HL-60 (cell line): ENCODE data around the gene NAP1L2.

ENCODE experiments used
- DNase-seq, 2 experiments: peaks; one replicate each; pipeline ENCODE4 v3.0.0-alpha.2; 2010 to 2020; ENCODE audit warnings: low read depth in 1 of 2, low spot score in 1 of 2
- H3K27ac ChIP-seq: fragments of 250-450 bp; sonication (Bioruptor Pico); replicated peaks from 2 replicates; pipeline ENCODE4 v1.5.1; 2020; ENCODE audit warnings: mild to moderate bottlenecking, moderate library complexity
- H3K27me3 ChIP-seq: fragments of 250-450 bp; sonication (Bioruptor Pico); 2 replicates; pipeline ENCODE4 v1.5.1; 2021; ENCODE audit warnings: mild to moderate bottlenecking, moderate library complexity; ENCODE audit not compliant: insufficient read depth, poor library complexity, severe bottlenecking
- H3K4me3 ChIP-seq: replicated peaks from 2 replicates; pipeline ENCODE4 v1.5.1; 2011; ENCODE audit warnings: mild to moderate bottlenecking, control low read depth, low read length; ENCODE audit not compliant: insufficient read depth
- GABPA ChIP-seq: IDR thresholded peaks from 2 replicates; pipeline ENCODE4 v1.6.1; 2012; ENCODE audit warnings: low read depth
- POLR2AphosphoS5 ChIP-seq: IDR thresholded peaks from 2 replicates; pipeline ENCODE4 v1.6.1; 2012; ENCODE audit warnings: low read depth
- SPI1 ChIP-seq: IDR thresholded peaks from 2 replicates; pipeline ENCODE4 v1.6.1; 2012; ENCODE audit warnings: low read depth, mild to moderate bottlenecking, borderline replicate concordance
- long read RNA-seq: library from polyadenylated mRNA; unstranded; transcript quantifications from one replicate; pipeline ENCODE4 v2.0.0, GENCODE V29; 2020
- TF ChIP-seq, protein P1 (sequence below): IDR thresholded peaks from 2 replicates; pipeline ENCODE4 v1.6.1; 2012; ENCODE audit warnings: low read depth; ENCODE audit not compliant: insufficient replicate concordance
- TF ChIP-seq, protein P2 (sequence below): IDR thresholded peaks from one replicate; pipeline ENCODE4 v1.5.1; 2011; ENCODE audit warnings: low read length, control low read depth, inconsistent platforms; ENCODE audit not compliant: insufficient read depth

The NAP1L2 gene, protein sequence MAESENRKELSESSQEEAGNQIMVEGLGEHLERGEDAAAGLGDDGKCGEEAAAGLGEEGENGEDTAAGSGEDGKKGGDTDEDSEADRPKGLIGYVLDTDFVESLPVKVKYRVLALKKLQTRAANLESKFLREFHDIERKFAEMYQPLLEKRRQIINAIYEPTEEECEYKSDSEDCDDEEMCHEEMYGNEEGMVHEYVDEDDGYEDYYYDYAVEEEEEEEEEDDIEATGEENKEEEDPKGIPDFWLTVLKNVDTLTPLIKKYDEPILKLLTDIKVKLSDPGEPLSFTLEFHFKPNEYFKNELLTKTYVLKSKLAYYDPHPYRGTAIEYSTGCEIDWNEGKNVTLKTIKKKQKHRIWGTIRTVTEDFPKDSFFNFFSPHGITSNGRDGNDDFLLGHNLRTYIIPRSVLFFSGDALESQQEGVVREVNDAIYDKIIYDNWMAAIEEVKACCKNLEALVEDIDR
- long read RNA-seq = 0 reads

DNA sequence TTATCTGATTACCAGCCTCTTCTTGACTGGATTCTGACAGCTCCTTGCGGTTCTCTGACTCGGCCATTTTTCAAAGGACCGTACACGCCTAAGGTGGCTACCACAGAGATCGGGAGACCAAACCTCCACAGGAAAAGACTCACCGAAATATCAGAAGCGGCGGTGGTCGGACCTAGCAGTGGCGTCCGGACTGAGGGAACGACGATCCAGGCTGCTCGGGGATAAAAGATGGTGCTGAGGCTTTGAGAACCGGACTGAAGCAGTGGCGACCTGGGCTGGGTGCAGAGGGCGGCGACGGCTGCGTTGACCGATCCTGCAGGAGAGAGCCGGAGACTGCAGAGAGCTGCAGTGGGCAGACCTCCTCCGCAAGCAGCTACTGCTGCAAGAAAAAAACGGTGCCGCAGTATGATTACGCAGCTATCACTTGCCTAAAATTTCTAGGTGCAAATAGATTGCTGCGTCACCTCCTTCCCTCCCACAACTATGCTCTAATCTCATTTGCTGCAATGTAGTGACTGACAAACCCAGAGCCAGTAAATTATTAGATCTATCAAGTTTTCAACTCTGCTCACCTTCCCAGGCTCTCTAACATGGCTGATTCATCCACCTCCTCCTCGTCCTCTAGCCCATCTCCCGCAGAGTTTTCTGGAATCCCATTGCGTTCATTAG lies at the start of gene NAP1L2:
TSS of gene NAP1L2 (minus strand) at position 426 of the 669 bp plus-strand sequence. CDS start at position 67, 359 bp downstream.
- peaks cover 3% of the 10 kb centered on the region for H3K27me3 ChIP-seq
- H3K27ac ChIP-seq = no peak within 1 kb of the TSS
- TF ChIP-seq, protein P1, sequence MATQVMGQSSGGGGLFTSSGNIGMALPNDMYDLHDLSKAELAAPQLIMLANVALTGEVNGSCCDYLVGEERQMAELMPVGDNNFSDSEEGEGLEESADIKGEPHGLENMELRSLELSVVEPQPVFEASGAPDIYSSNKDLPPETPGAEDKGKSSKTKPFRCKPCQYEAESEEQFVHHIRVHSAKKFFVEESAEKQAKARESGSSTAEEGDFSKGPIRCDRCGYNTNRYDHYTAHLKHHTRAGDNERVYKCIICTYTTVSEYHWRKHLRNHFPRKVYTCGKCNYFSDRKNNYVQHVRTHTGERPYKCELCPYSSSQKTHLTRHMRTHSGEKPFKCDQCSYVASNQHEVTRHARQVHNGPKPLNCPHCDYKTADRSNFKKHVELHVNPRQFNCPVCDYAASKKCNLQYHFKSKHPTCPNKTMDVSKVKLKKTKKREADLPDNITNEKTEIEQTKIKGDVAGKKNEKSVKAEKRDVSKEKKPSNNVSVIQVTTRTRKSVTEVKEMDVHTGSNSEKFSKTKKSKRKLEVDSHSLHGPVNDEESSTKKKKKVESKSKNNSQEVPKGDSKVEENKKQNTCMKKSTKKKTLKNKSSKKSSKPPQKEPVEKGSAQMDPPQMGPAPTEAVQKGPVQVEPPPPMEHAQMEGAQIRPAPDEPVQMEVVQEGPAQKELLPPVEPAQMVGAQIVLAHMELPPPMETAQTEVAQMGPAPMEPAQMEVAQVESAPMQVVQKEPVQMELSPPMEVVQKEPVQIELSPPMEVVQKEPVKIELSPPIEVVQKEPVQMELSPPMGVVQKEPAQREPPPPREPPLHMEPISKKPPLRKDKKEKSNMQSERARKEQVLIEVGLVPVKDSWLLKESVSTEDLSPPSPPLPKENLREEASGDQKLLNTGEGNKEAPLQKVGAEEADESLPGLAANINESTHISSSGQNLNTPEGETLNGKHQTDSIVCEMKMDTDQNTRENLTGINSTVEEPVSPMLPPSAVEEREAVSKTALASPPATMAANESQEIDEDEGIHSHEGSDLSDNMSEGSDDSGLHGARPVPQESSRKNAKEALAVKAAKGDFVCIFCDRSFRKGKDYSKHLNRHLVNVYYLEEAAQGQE = no peak
- TF ChIP-seq, protein P2, sequence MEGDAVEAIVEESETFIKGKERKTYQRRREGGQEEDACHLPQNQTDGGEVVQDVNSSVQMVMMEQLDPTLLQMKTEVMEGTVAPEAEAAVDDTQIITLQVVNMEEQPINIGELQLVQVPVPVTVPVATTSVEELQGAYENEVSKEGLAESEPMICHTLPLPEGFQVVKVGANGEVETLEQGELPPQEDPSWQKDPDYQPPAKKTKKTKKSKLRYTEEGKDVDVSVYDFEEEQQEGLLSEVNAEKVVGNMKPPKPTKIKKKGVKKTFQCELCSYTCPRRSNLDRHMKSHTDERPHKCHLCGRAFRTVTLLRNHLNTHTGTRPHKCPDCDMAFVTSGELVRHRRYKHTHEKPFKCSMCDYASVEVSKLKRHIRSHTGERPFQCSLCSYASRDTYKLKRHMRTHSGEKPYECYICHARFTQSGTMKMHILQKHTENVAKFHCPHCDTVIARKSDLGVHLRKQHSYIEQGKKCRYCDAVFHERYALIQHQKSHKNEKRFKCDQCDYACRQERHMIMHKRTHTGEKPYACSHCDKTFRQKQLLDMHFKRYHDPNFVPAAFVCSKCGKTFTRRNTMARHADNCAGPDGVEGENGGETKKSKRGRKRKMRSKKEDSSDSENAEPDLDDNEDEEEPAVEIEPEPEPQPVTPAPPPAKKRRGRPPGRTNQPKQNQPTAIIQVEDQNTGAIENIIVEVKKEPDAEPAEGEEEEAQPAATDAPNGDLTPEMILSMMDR = no peak
- TF ChIP-seq POLR2AphosphoS5 (no peak), GABPA (no peak), SPI1 (no peak)
- H3K4me3 ChIP-seq = no peak within 1 kb of the TSS
- DNase-seq = no peak

DNA sequence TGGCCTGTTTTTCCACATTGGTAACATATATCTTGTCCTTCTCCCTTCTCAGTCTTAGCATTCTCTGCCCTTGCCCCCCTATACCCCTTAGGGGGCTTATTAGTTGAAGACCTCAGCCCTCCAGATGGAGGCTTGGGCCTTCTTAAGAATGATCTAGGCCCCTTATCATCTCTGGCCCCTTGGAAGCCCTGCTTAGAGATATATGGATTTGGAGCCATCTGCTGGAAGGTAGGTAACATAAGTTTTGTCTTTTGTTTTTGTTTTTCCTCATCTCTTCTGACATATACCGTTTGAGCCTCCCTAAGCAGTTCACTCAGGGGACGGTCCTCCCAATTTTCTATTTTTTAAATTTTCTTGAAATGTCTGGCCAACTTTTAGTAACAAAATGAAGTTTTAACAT lies 48.3 kb upstream of the NAP1L2 start:
- H3K27me3 ChIP-seq = no peaks in the 10 kb centered on the region
- DNase-seq = no peak
- no peak overlapping the region for H3K4me3 ChIP-seq
- TF ChIP-seq, protein P1 = no peak
- no peak for TF ChIP-seq POLR2AphosphoS5
- H3K27ac ChIP-seq = no peak overlapping the region

DNA sequence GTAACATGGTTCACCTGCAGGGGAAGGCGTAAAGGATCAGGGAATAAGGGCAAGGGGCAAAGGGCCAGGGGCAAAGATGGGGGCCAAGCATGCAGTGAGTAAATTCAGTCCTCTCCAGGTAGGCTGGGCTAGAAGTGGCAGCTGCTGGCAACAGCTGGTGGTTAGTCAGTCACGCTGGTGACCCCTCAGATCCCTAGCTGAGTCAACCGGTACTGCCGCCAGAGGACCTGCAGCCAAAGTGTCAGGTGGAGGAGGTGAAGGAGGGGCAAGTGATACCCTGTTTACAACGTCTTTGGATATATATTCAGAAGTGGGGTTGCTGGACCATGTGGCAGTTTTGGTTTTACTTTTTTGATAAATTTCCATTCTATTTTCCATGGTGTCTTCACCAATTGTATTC lies 24.6 kb upstream of the NAP1L2 start:
- no peak for DNase-seq
- H3K4me3 ChIP-seq = no peak overlapping the region
- H3K27ac ChIP-seq = no peak overlapping the region
- no peaks in the 10 kb centered on the region for H3K27me3 ChIP-seq
- TF ChIP-seq, protein P2 = no peak
- TF ChIP-seq SPI1 = no peak
- TF ChIP-seq, protein P1 = no peak
- TF ChIP-seq POLR2AphosphoS5 = no peak
- TF ChIP-seq GABPA = no peak
